ENCODE data around the gene PKP4. TPM values are rescaled to one million over a fixed set of nuclear protein-coding genes. Genes with fewer than 3 reads are reported as not detected.

PKP4 gene
- total and polyA plus RNA-seq, 2 donors (not counting 1 experiment from before 2014, with no cell fraction given) = 44.5 to 56.3 TPM

DNA sequence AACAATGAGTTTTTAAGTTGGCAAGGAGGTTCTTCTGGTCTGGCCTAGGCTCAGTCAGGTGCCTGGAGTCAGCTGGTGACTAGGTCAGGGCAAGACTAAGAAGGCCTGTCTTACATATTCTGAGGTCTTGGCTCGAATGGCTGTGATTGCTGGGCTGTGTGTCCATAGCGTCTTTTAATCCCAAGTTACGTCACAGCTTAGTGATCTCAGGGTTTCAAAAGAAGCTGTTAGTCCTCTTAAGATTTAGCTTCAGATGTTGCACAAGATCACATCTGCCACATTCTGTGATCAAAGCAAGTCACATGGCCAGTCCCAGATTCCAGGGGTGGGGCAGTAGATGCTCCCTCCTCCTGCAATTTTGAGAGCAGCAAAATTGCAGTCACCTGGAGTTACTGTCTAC, 61.3 kb downstream of the PKP4 start:
- peaks cover 17% of the 10 kb centered on the region for H3K79me2 ChIP-seq (ENCODE audit: control insufficient read depth, insufficient read depth, low read length)
- no peaks in the 10 kb centered on the region for H3K36me3 ChIP-seq (ENCODE audit: control insufficient read depth, insufficient read depth, low read length)
- no peak overlapping the region for H3K4me2 ChIP-seq (ENCODE audit: extremely low read depth, insufficient read depth, low read length)
- H3K4me1 ChIP-seq (ENCODE audit: control insufficient read depth, extremely low read depth, insufficient read depth, low read length) = peaks cover 2% of the 10 kb centered on the region
- no peaks in the 10 kb centered on the region for H3K9me3 ChIP-seq (ENCODE audit: control insufficient read depth, insufficient read depth, low read depth, low read length)
- no peak overlapping the region for H3K9ac ChIP-seq (ENCODE audit: insufficient read depth, low read length)
- H3K4me3 ChIP-seq (replicated peaks in 1 of 4; ENCODE audit: control extremely low read depth in 1 of 4, insufficient read depth in 1 of 4, low read depth in 3 of 4, low read length in 4 of 4) = no peak overlapping the region
- peak in 1 of 2 donors; percentile 70 for DNase-seq (ENCODE audit: low read depth in 2 of 2)
- H2AFZ ChIP-seq (ENCODE audit: low read length) = no peak overlapping the region
- H4K20me1 ChIP-seq (ENCODE audit: control insufficient read depth, extremely low read depth, insufficient read depth, low read length) = no peaks in the 10 kb centered on the region
- no peak for TF ChIP-seq EZH2 (IDR thresholded peaks at IDR 0.05; ENCODE audit: low read length, missing control alignments)
- TF ChIP-seq, protein P1, sequence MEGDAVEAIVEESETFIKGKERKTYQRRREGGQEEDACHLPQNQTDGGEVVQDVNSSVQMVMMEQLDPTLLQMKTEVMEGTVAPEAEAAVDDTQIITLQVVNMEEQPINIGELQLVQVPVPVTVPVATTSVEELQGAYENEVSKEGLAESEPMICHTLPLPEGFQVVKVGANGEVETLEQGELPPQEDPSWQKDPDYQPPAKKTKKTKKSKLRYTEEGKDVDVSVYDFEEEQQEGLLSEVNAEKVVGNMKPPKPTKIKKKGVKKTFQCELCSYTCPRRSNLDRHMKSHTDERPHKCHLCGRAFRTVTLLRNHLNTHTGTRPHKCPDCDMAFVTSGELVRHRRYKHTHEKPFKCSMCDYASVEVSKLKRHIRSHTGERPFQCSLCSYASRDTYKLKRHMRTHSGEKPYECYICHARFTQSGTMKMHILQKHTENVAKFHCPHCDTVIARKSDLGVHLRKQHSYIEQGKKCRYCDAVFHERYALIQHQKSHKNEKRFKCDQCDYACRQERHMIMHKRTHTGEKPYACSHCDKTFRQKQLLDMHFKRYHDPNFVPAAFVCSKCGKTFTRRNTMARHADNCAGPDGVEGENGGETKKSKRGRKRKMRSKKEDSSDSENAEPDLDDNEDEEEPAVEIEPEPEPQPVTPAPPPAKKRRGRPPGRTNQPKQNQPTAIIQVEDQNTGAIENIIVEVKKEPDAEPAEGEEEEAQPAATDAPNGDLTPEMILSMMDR (conservative IDR thresholded peaks at IDR 0.05 in 1 of 2, IDR thresholded peaks at IDR 0.05 in 1 of 2; ENCODE audit: low read depth in 1 of 2, low read length in 2 of 2) = no peak
- H3K27ac ChIP-seq (ENCODE audit: insufficient read depth, low read length) = no peak overlapping the region
- H3K27me3 ChIP-seq (ENCODE audit: control insufficient read depth, insufficient read depth, low read length) = no peaks in the 10 kb centered on the region

DNA sequence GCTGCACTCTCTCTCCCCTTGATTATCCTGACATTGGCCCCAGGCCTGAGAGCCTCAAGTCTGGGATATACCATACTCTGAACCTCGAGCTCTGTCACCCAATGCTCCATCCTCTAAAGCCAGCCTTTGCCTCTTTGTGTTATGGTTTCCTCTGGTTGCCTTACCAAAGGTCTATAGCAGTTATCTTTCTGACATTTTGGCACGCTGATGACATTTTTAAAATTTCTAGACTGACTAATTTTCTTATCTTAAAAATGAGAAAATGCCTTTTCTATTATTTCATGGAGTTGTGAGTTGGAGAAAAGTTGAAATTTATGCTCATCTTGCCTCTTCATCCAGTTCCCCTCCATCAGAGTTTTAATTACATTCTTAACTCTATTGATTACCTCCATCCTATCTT, 62.7 kb downstream of the PKP4 start:
- H2AFZ ChIP-seq (ENCODE audit: low read length) = no peak overlapping the region
- DNase-seq (ENCODE audit: low read depth in 2 of 2) = no peak
- TF ChIP-seq, protein P1 (conservative IDR thresholded peaks at IDR 0.05 in 1 of 2, IDR thresholded peaks at IDR 0.05 in 1 of 2; ENCODE audit: low read depth in 1 of 2, low read length in 2 of 2) = no peak
- no peak for TF ChIP-seq EZH2 (IDR thresholded peaks at IDR 0.05; ENCODE audit: low read length, missing control alignments)
- H3K36me3 ChIP-seq (ENCODE audit: control insufficient read depth, insufficient read depth, low read length) = no peaks in the 10 kb centered on the region
- H3K4me2 ChIP-seq (ENCODE audit: extremely low read depth, insufficient read depth, low read length) = no peak overlapping the region
- H3K4me1 ChIP-seq (ENCODE audit: control insufficient read depth, extremely low read depth, insufficient read depth, low read length) = peaks cover 2% of the 10 kb centered on the region
- H3K4me3 ChIP-seq (replicated peaks in 1 of 4; ENCODE audit: control extremely low read depth in 1 of 4, insufficient read depth in 1 of 4, low read depth in 3 of 4, low read length in 4 of 4) = no peak overlapping the region
- H3K27ac ChIP-seq (ENCODE audit: insufficient read depth, low read length) = no peak overlapping the region
- H3K9me3 ChIP-seq (ENCODE audit: control insufficient read depth, insufficient read depth, low read depth, low read length) = no peaks in the 10 kb centered on the region
- peaks cover 17% of the 10 kb centered on the region for H3K79me2 ChIP-seq (ENCODE audit: control insufficient read depth, insufficient read depth, low read length)
- H3K9ac ChIP-seq (ENCODE audit: insufficient read depth, low read length) = no peak overlapping the region
- no peaks in the 10 kb centered on the region for H4K20me1 ChIP-seq (ENCODE audit: control insufficient read depth, extremely low read depth, insufficient read depth, low read length)
- no peaks in the 10 kb centered on the region for H3K27me3 ChIP-seq (ENCODE audit: control insufficient read depth, insufficient read depth, low read length)

DNA sequence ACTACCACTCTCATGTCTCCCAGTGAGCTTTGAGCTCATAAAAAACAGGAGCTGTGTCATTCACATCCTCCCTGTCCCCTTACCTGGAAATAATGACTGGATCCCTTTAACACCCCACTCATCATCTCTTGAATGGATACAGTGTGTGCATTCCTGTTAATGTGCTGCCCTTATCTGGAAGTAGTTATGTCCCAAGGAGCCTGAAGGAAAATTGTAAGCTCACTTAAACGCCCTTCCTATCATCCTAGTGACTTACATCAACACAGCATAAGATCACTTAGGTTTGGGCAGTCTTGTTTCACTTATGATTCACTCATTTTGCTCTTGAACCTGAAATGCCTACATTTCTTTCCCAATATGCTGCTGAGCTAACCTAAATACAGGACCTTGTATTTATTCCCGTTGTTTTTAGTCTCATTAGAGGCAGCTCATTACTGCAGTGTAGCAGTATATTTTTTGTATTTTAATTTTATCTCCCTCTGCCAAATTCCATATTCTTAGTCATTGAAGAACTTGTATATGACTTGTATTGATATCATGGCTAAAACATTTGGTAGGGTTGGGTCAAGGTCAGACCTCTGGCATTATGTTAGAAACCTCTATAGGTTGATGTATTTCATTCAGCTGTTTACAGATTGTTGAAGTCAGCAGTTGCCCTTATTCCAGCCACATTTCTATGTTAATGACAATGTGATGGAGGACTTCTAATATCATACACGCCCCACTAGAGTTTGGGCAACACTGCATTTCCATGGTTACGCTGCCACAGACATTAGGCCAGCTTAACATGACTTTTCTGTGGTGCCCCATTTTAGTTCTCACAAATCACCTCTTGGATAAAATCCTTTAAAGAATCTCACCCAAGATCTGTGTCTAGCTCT, 72.9 kb downstream of the PKP4 start:
- peak overlapping the region; percentile 68 for H3K27ac ChIP-seq (ENCODE audit: insufficient read depth, low read length)
- H3K9me3 ChIP-seq (ENCODE audit: control insufficient read depth, insufficient read depth, low read depth, low read length) = no peaks in the 10 kb centered on the region
- TF ChIP-seq EZH2 (IDR thresholded peaks at IDR 0.05; ENCODE audit: low read length, missing control alignments) = no peak
- TF ChIP-seq, protein P1 (conservative IDR thresholded peaks at IDR 0.05 in 1 of 2, IDR thresholded peaks at IDR 0.05 in 1 of 2; ENCODE audit: low read depth in 1 of 2, low read length in 2 of 2) = no peak
- H3K36me3 ChIP-seq (ENCODE audit: control insufficient read depth, insufficient read depth, low read length) = no peaks in the 10 kb centered on the region
- H3K4me2 ChIP-seq (ENCODE audit: extremely low read depth, insufficient read depth, low read length) = peak overlapping the region; percentile 58
- no peak overlapping the region for H2AFZ ChIP-seq (ENCODE audit: low read length)
- peak; percentile 63 to 78 for DNase-seq (ENCODE audit: low read depth in 2 of 2)
- H3K79me2 ChIP-seq (ENCODE audit: control insufficient read depth, insufficient read depth, low read length) = no peaks in the 10 kb centered on the region
- H3K9ac ChIP-seq (ENCODE audit: insufficient read depth, low read length) = no peak overlapping the region
- no peak overlapping the region for H3K4me3 ChIP-seq (replicated peaks in 1 of 4; ENCODE audit: control extremely low read depth in 1 of 4, insufficient read depth in 1 of 4, low read depth in 3 of 4, low read length in 4 of 4)
- peaks cover 6% of the 10 kb centered on the region for H3K4me1 ChIP-seq (ENCODE audit: control insufficient read depth, extremely low read depth, insufficient read depth, low read length)
- H3K27me3 ChIP-seq (ENCODE audit: control insufficient read depth, insufficient read depth, low read length) = no peaks in the 10 kb centered on the region
- no peaks in the 10 kb centered on the region for H4K20me1 ChIP-seq (ENCODE audit: control insufficient read depth, extremely low read depth, insufficient read depth, low read length)
